Measurements from ENCODE around the gene CACNA1B.

- no peak for TF ChIP-seq CTCF (conservative IDR thresholded peaks at IDR 0.05; ENCODE audit: low read depth, low read length)
- no peak for TF ChIP-seq EZH2 (IDR thresholded peaks at IDR 0.05; ENCODE audit: borderline replicate concordance, low read depth, low read length, poor library complexity, severe bottlenecking)
Measured at GRCh38 chr9:137967280-137967953, 89.8 kb downstream of the CACNA1B start.
